22Rv1 (cell line): ENCODE results near the gene PPP6R3.

Experiments used
- CTCF ChIP-seq: fragments of 450-650 bp; IDR thresholded peaks from 2 replicates; pipeline ENCODE4 v1.5.1; 2017; ENCODE audit warnings: mild to moderate bottlenecking
- ZFX ChIP-seq: fragments of 450-650 bp; IDR thresholded peaks from 2 replicates; pipeline ENCODE4 v1.6.1; 2017; ENCODE audit warnings: antibody characterized with exemption, borderline replicate concordance

DNA sequence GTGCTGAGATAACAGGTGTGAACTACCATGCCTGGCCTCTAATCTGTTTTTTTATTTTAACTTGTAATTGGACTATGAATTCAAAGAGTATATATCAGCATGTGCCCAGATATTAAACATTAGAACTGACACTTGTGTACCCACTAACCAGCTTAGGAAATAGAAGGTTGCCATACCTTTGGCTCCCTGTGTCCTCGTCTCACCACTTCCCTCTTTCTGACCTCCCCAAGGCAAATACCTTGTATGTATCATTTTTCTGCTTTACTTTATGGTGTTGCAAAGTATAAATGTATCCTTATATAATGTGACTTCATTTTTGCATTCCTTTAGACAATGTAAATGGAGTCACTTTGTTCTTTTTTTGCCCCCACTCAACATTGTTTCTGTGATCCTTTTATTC, 9.1 kb downstream of the PPP6R3 start:
- no peak for TF ChIP-seq CTCF
- TF ChIP-seq ZFX: no peak
